ENCODE results near the gene CHST3. TPM values are rescaled to one million over a fixed set of nuclear protein-coding genes. Genes with fewer than 3 reads are reported as not detected.

The CHST3 gene
- total and polyA plus RNA-seq, 2 experiments from 2014 or later: 0.94 to 8.3 TPM

- Histone ChIP-seq H3K27ac (ENCODE audit: low read depth) (no peak overlapping the region), H2AFZ (no peak overlapping the region), H3F3A (replicated peaks; ENCODE audit: low read depth) (no peaks in the 10 kb centered on the region), H3K36me3 (ENCODE audit: insufficient read depth) (no peaks in the 10 kb centered on the region), H3K4me2 (no peak overlapping the region), H3K4me3 (no peak overlapping the region), H3K4me1 (ENCODE audit: insufficient read depth) (peaks cover 23% of the 10 kb centered on the region), H3K27me3 (ENCODE audit: insufficient read depth) (peaks cover 22% of the 10 kb centered on the region), H4K20me1 (replicated peaks; ENCODE audit: insufficient read depth) (no peaks in the 10 kb centered on the region), H3K79me2 (replicated peaks; ENCODE audit: insufficient read depth) (peaks cover 40% of the 10 kb centered on the region), H3K9me2 (ENCODE audit: insufficient read depth) (no peaks in the 10 kb centered on the region)
- Mint-ChIP-seq H3K4me1 (peaks cover 30% of the 10 kb centered on the region), H3K4me3 (no peak overlapping the region), H3K36me3 (ENCODE audit: low read depth) (no peaks in the 10 kb centered on the region), H3K9me3 (no peaks in the 10 kb centered on the region; the same call in 2 of the 3 replicates), H3K27me3 (ENCODE audit: insufficient read depth, low read depth, poor library complexity) (peaks cover 27% of the 10 kb centered on the region), H3K27ac (no peak overlapping the region)
- no peak for TF ChIP-seq CREB1 (CRISPR knock-in tag; IDR thresholded peaks at IDR 0.05; ENCODE audit: low read depth)
- TF ChIP-seq REST (IDR thresholded peaks at IDR 0.05; ENCODE audit: unreplicated experiment): no peak
- TF ChIP-seq POLR2AphosphoS5 (IDR thresholded peaks at IDR 0.05; ENCODE audit: low read depth): no peak
- TF ChIP-seq ZNF331 (CRISPR knock-in tag; IDR thresholded peaks at IDR 0.05; ENCODE audit: low read depth): no peak
- TF ChIP-seq EZH2phosphoT487 (IDR thresholded peaks at IDR 0.05; ENCODE audit: unreplicated experiment): no peak
- no peak for TF ChIP-seq EZH2 (IDR thresholded peaks at IDR 0.05; ENCODE audit: low read depth, unreplicated experiment)
- TF ChIP-seq ZNF114 (CRISPR knock-in tag; IDR thresholded peaks at IDR 0.05): no peak
- ATAC-seq (no peak), DNase-seq (ENCODE audit: low spot score) (no peak)
Observed at GRCh38 chr10:71968553-71969474, 4.6 kb downstream of the CHST3 start.

GRCh38 chr10:71969929-71970328, 5.7 kb downstream of the CHST3 start:
- Histone ChIP-seq H3F3A (replicated peaks; ENCODE audit: low read depth) (no peaks in the 10 kb centered on the region), H3K27me3 (ENCODE audit: insufficient read depth) (peaks cover 18% of the 10 kb centered on the region), H3K36me3 (ENCODE audit: insufficient read depth) (no peaks in the 10 kb centered on the region), H3K79me2 (replicated peaks; ENCODE audit: insufficient read depth) (peaks cover 40% of the 10 kb centered on the region), H3K4me2 (no peak overlapping the region), H4K20me1 (replicated peaks; ENCODE audit: insufficient read depth) (no peaks in the 10 kb centered on the region; the same call in 1 of the 2 replicates), H3K4me3 (no peak overlapping the region), H3K4me1 (ENCODE audit: insufficient read depth) (peaks cover 22% of the 10 kb centered on the region), H2AFZ (no peak overlapping the region), H3K27ac (ENCODE audit: low read depth) (no peak overlapping the region), H3K9me2 (ENCODE audit: insufficient read depth) (no peaks in the 10 kb centered on the region)
- TF ChIP-seq CTCF (conservative IDR thresholded peaks at IDR 0.05; ENCODE audit: low read depth in 2 of 2) (no peak), EZH2phosphoT487 (IDR thresholded peaks at IDR 0.05; ENCODE audit: unreplicated experiment) (no peak), CREB1 (CRISPR knock-in tag; IDR thresholded peaks at IDR 0.05; ENCODE audit: low read depth) (no peak), STAT1 (IDR thresholded peaks at IDR 0.05; ENCODE audit: unreplicated experiment) (no peak), ZNF331 (CRISPR knock-in tag; IDR thresholded peaks at IDR 0.05; ENCODE audit: low read depth) (no peak), ZNF114 (CRISPR knock-in tag; IDR thresholded peaks at IDR 0.05) (no peak), POLR2AphosphoS5 (IDR thresholded peaks at IDR 0.05; ENCODE audit: low read depth) (no peak)
- Mint-ChIP-seq H3K9me3 (no peaks in the 10 kb centered on the region; the same call in 2 of the 3 replicates), H3K27me3 (ENCODE audit: insufficient read depth, low read depth, poor library complexity) (peaks cover 23% of the 10 kb centered on the region), H3K4me1 (peaks cover 30% of the 10 kb centered on the region), H3K27ac (no peak overlapping the region), H3K4me3 (no peak overlapping the region), H3K36me3 (ENCODE audit: low read depth) (no peaks in the 10 kb centered on the region)
- no peak for ATAC-seq
- no peak for DNase-seq (ENCODE audit: low spot score)

Data from GM23338 (cell line).